GM18520 (cell line): ENCODE results near the gene ARHGAP30.
"Not testable (repeated sequence)": the region's sequence is repeated elsewhere in the genome, so short reads cannot be mapped to it uniquely, and the experiment has no call there.

ENCODE experiments used
- ATAC-seq: cut with Tn5 transposase; IDR thresholded peaks from one replicate; pipeline ENCODE4 v1.9.1; 2021; ENCODE audit not compliant: unreplicated experiment

ARHGAP30 gene

DNA sequence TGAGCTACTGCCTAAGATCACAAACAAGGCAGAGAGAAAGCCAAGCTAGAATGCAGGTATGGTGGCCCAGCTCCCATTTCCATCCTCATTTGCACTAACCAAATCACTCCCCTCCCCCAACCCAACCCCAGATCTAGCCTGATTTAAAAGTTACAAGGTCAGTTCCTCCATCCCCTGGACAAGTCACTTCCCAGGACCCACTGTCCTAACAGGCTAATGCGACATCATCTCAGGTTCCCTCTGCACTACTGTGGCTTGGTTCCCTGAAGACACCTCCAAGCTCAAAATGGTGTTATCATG is 51.1 kb downstream of the ARHGAP30 start:
- no peak for ATAC-seq

DNA sequence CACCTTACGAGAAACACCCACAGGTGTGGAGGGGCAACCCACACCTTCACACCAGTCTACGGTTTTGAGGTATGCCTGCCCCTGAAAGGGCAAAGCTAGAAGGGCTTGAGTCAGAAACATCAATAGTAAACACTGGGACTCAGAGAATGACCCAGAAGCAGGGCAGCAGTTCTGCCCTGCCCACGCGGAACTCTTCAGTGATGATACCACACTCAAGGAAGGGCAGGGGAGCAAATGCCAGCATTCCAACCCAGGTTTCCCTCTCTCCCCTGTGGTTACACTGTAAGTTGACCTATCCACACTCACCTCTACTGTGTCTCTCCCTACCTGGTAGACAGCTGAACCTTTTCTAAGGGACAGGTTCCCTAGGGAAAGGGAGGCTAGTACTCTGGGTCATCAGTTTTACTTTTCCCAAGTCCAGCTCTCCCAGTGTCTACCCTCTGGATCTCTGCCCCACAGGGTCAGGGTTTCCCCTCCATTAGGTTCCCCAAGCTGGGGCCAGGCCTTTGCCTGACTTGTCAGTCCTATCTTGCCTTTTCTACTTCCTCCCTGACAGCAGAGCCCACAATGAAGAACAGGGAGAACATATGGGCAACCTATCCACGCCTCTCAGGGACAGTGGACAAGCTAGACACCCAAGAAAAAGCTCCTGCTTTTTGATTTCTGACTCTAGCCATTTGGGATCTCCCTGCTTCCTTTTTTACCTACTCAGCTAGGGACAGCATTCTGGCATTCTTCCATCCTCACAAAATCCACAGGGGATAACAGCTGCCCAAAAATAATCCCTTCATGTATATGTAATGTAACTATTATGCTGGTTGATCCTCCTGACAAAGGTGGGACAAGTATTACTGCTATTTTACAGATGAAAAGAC is 51.7 kb downstream of the ARHGAP30 start:
- no peak for ATAC-seq

DNA sequence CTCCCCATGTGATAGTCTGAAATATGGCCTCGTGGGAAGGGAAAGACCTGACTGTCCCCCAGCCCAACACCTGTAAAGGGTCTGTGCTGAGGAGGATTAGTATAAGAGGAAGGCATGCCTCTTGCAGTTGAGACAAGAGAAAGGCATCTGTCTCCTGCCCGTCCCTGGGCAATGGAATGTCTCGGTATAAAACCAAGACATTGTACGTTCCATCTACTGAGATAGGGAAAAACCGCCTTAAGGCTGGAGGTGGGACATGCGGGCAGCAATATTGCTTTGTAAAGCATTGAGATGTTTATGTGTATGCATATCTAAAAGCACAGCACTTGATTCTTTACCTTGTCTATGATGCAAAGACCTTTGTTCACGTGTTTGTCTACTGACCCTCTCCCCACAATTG is 52.5 kb downstream of the ARHGAP30 start:
- not testable (repeated sequence) for ATAC-seq

DNA sequence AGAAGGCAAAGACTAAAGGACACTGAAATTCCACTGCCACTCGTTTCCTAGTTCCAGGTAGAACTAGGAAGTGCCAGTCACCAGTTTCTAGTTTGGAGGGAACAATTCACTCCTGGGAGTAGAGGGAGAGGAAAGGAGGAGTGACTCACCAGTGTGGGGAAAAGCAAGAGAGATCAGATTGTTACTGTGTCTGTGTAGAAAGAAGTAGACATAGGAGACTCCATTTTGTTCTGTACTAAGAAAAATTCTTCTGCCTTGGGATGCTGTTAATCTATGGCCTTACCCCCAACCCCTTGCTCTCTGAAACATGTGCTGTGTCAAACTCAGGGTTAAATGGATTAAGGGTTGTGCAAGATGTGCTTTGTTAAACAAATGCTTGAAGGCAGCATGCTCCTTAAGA is 53.0 kb downstream of the ARHGAP30 start:
- not testable (repeated sequence) for ATAC-seq

DNA sequence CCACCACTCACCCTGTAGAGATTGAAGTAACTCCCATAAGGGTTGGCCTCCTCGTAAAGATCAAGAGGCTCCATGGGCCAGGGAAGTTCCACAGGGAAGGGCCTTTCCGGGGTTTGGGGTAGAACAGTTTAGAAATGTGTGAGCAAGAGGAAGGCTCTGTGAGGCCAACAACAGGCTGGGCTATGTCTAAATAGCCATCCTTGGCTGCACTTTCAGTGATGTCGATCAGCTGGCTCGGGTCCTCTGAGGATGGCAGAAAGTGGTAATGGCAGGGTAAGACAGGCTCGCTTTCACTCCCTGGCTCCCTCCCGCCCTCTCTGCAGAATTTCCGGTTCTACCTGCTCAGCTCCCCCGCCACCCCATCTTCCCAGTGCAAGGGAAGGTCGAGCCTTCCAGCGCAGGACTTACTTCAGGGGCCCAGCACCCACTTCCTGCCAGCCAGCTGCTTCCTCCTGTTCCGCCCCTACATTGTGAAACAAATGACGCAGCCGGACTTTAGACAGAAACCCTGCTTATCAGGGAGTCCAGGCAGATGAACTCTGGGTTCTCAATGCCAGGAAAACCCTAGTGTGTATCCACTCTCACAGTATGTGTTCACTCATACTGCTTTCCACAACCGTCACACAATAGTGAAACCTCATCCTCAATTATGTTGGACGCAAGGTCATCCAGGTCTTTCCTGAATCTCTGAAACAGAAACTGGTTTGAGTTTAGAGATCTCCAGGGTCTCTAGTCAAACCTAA is 56.0 kb downstream of the ARHGAP30 start:
- peak; percentile 70 for ATAC-seq

DNA sequence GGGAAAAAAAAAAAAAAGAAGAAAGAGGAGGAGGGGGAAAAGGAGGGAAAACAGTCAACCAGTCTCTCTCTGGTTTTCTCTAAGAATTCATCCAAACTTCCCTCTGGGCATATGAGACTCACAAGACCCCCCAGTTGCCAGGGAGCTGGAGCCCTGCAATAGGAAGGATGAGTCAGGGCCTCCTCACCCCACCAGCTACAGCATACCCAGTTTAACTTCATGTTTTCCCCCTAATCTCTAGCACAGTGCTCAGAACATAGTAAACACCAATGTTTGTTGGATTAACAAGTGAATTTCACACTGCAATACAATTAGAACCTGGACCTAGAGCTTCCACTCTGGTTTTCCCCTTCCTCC is 56.6 kb downstream of the ARHGAP30 start:
- peak; percentile 37 for ATAC-seq

DNA sequence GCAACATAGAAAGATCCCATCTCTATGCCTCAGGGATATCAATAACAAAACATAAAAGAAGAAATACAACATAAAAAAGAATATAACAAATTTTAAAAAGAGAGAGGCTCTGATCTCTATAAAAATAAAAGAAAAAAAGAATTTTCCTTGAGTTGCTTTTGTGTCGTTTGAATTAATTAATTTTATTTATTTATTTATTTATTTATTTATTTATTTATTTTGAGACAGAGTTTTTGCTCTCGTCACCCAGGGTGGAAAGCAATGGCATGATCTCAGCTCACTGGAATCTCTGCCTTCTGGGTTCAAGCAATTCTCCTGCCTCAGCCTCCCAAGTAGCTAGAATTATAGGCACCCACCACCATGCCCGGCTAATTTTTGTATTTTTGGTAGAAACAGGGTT is 57.3 kb downstream of the ARHGAP30 start:
- no peak for ATAC-seq

DNA sequence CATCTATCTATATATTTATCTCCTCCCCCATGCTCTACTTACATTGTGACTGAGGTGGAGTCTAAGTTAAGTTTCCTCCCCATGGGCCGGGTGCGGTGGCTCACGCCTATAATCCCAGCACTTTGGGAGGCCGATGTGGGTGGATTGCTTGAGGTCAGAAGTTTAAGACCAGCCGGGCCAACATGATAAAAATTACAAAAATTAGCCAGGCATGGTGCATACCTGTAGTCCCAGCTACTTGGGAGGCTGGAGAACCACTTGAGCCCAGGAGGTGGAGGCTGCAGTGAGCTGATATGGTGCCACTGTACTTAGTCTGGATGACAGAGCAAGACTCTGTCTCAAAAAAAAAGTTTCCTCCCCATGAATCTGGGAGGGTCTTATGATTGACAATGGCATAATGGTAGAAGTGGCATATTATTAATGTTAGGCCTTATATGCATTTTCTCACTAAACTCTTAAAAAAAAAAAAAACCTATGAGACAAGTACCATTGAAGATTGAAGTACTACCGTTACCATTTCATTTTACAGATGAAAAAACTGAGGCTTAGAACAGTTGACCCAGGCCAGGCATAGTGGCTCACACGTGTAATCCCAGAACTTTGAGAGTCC is 60.0 kb downstream of the ARHGAP30 start:
- no peak for ATAC-seq

DNA sequence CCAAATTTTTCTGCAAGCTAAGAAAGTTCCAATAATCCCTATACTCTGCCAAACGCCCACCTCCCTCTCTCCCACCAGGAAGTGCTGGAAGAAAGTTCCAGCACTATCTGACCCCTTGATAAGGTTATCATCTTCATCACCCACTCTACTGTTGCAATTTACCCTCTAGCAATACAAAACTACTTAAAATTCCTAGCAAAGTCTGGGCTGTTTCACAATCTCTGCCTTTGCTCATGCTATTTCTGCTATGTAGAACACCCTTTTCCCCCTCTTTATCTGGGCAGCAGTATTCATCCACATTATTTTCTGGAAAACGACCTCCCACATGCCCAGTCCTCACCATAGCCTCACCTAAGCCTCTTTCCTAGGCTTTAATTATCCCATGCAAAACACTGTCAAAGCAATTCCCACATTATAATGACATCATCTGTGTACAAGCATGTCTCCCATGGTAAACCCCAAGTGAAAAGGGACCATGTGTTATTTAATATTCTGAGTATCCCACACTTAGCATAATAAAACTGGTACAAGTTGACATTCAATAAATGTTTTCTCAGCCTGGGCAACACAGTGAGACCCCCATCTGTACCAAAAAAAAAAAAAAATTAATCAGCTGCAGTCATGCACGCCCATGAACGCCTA is 60.7 kb downstream of the ARHGAP30 start:
- ATAC-seq, result no peak

DNA sequence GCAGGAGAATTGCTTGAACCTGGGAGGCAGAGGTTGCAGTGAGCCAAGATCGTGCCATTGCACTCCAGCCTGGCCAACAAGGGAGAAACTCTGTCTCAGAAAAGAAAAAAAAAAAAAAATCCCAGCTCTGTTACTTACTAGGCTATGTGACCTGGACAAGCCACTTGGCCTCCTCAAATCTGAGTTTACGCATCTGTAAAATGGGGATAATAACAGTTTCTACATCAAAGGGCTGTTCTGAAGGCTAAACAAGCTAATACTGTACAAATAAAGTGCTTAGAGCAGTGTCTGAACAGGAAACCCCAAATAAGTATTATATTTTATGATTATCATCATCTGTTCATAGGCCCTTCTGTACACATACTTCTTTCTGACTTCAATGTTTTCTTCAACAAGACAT is 62.3 kb downstream of the ARHGAP30 start:
- ATAC-seq, result no peak

DNA sequence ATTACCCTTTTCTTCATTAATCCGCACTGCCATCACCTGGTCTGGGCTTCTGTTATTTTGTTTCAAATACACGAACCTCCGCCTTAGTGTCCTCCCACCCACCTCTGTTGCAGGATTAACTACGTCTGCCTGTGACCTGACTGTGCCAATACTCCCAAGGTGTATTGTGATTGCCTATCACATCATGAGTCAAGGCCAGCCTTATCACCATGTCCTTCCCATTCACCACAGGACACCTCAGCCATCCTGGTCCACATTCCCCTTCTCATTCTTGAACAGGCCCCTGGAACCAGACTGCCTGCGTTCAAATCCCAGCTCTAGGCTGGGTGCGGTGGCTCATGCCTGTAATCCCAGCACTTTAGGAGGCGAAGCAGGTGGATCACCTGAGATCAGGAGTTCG is 63.1 kb downstream of the ARHGAP30 start:
- ATAC-seq, result no peak

DNA sequence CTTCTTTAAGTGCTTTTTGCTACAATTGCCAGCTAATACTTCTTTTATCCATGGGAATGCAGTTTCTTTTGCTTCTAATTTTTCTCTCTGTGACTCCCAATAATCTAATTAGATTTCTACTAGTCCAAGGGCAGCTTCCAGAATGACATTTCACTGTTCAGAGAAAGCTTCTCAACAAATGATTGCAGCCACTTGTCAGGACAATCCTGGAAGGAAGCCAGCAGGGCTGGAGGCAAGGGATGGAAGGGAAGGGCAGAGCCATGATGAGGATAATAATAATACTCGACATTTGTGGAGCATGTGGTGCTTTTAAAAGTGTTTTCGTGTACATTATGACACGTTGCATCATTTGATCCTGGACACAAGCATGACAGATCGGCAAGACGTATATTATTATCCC is 68.2 kb downstream of the ARHGAP30 start:
- no peak for ATAC-seq

DNA sequence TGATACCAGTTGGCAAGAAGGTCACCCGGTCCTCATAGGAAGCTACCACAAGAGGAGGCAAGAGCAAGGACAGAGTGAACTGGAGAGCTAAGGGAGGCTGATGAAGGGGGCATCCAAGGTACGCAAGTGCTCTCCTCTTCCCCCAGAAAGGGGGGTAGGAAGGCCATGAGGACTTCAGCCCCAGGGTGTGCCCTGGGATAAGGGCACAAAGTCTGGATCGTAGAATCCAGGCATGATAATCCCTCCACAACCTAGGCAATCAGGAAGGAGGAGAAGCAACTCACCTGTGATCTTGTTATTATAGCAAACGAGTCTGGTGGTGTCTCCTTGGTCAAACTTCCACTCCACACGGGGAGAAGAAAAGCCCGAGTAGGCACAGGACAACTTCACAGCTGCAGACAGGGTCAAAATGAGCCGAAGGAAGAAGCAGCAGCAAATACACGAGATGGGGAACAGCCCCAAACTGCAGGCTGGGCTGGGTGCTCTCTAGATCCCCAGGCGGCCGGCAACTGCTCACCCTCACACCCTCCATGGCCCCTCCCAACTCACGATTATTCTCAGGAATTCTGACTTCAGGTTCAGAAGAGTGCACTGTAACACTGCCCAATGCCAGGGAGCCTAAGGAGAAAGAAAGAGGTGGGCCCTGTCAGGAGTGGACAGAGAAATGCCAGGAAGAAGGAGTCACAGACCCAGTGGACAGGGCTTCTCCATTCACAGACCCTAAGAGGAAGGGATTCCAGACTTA is 68.8 kb downstream of the ARHGAP30 start:
- no peak for ATAC-seq

DNA sequence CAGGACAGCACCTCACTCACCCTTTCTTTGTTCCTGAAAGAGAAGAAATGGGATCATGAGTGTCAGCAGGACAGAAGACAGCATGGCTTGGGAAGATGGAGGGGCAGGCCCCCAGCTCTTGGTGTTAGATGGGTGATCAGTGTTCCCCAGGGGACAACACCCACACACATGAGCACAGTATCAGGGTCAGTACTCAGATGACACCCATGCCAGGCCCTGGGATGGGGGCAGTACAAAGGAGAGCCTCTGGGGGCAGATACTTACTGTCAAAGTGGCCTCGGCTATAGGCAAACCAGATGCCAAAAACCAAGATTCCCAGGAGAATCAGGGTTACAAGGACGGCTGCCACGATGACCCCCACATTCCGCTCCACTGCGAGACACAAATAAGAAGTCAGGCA is 70.3 kb downstream of the ARHGAP30 start:
- no peak for ATAC-seq

DNA sequence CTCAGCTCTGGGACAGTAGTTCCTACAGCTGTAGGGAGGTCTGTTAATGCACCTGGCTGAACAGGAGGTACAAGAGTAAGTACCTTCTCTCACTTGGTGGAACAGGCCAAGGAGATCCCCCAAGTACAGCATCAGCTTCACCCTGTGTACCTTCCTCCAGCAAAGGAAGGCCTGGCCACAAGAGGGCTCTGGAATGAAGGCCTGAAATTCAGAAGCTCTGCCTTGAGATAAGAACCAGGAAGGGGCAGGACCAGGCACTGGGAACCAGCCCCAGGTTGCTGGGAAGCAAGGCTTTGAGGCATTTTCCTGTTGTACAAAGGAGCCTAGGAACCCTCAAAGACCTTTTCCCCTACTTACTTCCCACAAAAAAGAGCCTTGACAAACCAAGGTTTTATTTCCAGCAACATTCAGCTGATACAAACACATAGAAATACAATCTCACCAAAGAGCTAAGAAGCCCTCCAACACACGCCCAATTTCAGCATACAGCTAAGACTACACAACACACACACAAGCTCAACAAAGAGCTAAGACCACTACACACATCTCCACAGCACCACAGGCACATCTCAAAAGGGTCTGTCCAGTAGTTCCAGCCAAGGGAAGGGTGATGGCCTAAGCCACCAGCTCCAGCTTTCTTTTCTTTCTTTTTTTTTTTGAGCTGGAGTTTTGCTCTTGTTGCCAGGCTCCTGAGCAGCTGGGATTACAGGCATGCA is 72.2 kb downstream of the ARHGAP30 start:
- no peak for ATAC-seq
